Measurements from ENCODE around the gene GPATCH8. TPM values are rescaled to one million over a fixed set of nuclear protein-coding genes. Genes with fewer than 3 reads are reported as not detected.

The GPATCH8 gene
- total RNA-seq, 2 experiments from 2014 or later: 76.0 to 76.9 TPM

DNA sequence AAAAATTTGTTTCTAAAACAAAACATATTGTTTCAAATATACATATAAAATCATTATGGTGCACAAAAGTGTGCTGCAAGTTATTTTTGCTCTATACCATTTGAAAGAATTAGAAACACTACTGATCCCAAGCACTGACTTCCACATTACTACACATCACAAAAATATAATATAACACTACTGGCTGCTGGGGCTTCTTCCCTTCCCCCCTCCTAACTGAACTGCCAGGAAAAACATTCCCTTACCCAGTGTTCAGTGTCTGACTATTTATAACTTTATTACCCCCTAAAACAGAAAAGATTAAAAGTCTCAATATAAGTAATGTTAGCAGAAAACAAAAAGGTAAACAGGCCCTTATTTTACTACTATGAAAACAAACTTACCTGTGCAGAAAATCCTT is 36.9 kb downstream of the GPATCH8 start:
- Mint-ChIP-seq H3K4me1 (ENCODE audit: low read depth) (peaks cover 62% of the 10 kb centered on the region), H3K27me3 (no peaks in the 10 kb centered on the region), H3K36me3 (ENCODE audit: low read depth) (peaks cover 76% of the 10 kb centered on the region), H3K4me3 (no peak overlapping the region), H3K9me3 (no peaks in the 10 kb centered on the region), H3K27ac (no peak overlapping the region)
- Histone ChIP-seq H3K27me3 (ENCODE audit: control insufficient read depth in 1 of 2, insufficient read depth in 2 of 2, low read length in 2 of 2) (no peaks in the 10 kb centered on the region), H3K4me1 (ENCODE audit: insufficient read depth, low read length) (no peaks in the 10 kb centered on the region), H3K27ac (ENCODE audit: low read depth in 1 of 2, low read length in 2 of 2) (no peak overlapping the region), H3K4me3 (ENCODE audit: low read length) (no peak overlapping the region), H3K36me3 (ENCODE audit: insufficient read depth, low read length) (peaks cover 13% of the 10 kb centered on the region), H3K9me3 (ENCODE audit: control insufficient read depth in 1 of 2, insufficient read depth in 1 of 2, low read length in 2 of 2) (no peaks in the 10 kb centered on the region)
- DNase-seq: no peak
- ChIA-PET POLR2A (interaction anchor here (0.6 kb wide), 1 partner anchor 39 kb away, joined by 4 read pairs; no protein-coding TSS in a partner anchor), CTCF (no interaction called here)
- no peak for ATAC-seq (ENCODE audit: poor library complexity)
- TF ChIP-seq, protein P1, sequence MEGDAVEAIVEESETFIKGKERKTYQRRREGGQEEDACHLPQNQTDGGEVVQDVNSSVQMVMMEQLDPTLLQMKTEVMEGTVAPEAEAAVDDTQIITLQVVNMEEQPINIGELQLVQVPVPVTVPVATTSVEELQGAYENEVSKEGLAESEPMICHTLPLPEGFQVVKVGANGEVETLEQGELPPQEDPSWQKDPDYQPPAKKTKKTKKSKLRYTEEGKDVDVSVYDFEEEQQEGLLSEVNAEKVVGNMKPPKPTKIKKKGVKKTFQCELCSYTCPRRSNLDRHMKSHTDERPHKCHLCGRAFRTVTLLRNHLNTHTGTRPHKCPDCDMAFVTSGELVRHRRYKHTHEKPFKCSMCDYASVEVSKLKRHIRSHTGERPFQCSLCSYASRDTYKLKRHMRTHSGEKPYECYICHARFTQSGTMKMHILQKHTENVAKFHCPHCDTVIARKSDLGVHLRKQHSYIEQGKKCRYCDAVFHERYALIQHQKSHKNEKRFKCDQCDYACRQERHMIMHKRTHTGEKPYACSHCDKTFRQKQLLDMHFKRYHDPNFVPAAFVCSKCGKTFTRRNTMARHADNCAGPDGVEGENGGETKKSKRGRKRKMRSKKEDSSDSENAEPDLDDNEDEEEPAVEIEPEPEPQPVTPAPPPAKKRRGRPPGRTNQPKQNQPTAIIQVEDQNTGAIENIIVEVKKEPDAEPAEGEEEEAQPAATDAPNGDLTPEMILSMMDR (IDR thresholded peaks at IDR 0.05): no peak
- intact Hi-C loops (cut with DNase I, micrococcal nuclease): no loop called here

DNA sequence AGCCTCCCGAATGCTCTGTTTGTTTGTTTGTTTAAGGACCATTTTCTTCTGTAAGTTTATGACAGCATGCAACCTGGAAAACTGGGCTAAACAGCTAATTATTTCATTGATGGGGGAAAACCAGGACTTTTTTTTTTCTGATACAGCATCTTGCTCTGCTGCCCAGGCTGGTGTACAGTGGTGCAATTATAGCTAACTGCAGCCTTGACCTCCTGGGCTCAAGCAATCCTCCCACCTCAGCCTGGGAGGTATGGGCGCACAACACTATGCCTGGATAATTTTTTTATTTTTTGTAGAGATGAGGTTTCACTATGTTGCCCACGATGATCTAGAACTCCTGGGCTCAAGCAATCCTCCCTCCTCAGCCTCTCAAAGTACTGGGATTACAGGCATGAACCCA is 37.3 kb downstream of the GPATCH8 start:
- no peaks in the 10 kb centered on the region for H3K9me3 ChIP-seq (ENCODE audit: control insufficient read depth in 1 of 2, insufficient read depth in 1 of 2, low read length in 2 of 2)
- no peaks in the 10 kb centered on the region for H3K27me3 ChIP-seq (ENCODE audit: control insufficient read depth in 1 of 2, insufficient read depth in 2 of 2, low read length in 2 of 2)
- Mint-ChIP-seq H3K4me3 (no peak overlapping the region), H3K4me1 (ENCODE audit: low read depth) (peaks cover 59% of the 10 kb centered on the region), H3K9me3 (no peaks in the 10 kb centered on the region), H3K36me3 (ENCODE audit: low read depth) (peaks cover 75% of the 10 kb centered on the region), H3K27ac (no peak overlapping the region), H3K27me3 (no peaks in the 10 kb centered on the region)
- H3K4me1 ChIP-seq (ENCODE audit: insufficient read depth, low read length): no peaks in the 10 kb centered on the region
- CTCF ChIA-PET: no interaction called here
- intact Hi-C loops (cut with DNase I, micrococcal nuclease): no loop called here
- peaks cover 15% of the 10 kb centered on the region for H3K36me3 ChIP-seq (ENCODE audit: insufficient read depth, low read length)
- TF ChIP-seq, protein P1 (IDR thresholded peaks at IDR 0.05): no peak
- POLR2A ChIA-PET: interaction anchor here (0.6 kb wide), 1 partner anchor 40 kb away, joined by 4 read pairs; no protein-coding TSS in a partner anchor
- ATAC-seq (ENCODE audit: poor library complexity) (no peak), DNase-seq (no peak)
- H3K27ac ChIP-seq (ENCODE audit: low read depth in 1 of 2, low read length in 2 of 2): no peak overlapping the region
- no peak overlapping the region for H3K4me3 ChIP-seq (ENCODE audit: low read length)

DNA sequence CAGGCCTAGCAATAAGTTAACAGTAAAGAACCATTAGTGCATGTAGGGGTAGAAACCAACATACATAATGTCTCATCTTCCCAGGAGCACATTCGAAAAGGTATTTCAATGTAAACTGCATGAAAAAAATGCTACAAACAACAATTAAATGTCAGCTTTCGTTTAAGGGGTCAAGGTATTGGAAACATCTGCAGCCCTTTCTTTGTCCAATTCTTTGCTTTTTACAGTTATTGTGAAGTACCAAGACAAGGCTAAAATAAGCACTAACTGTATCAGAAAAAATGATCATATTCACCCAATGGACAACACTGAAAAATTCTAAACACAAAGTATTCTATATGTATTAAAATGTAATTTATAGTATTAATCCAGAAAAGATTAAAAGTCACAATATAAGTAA is 37.9 kb downstream of the GPATCH8 start:
- H3K36me3 ChIP-seq (ENCODE audit: insufficient read depth, low read length): peaks cover 18% of the 10 kb centered on the region
- no peaks in the 10 kb centered on the region for H3K27me3 ChIP-seq (ENCODE audit: control insufficient read depth in 1 of 2, insufficient read depth in 2 of 2, low read length in 2 of 2)
- intact Hi-C loops (cut with DNase I, micrococcal nuclease): no loop called here
- DNase-seq (no peak), ATAC-seq (ENCODE audit: poor library complexity) (no peak)
- H3K36me3 Mint-ChIP-seq (ENCODE audit: low read depth): peaks cover 76% of the 10 kb centered on the region
- no peak overlapping the region for H3K27ac ChIP-seq (ENCODE audit: low read depth in 1 of 2, low read length in 2 of 2)
- no peaks in the 10 kb centered on the region for H3K27me3 Mint-ChIP-seq
- POLR2A ChIA-PET: no interaction called here
- CTCF ChIA-PET: interaction anchor here (1.2 kb wide), 1 partner anchor 20 kb away, joined by 3 read pairs; no protein-coding TSS in a partner anchor
- no peak overlapping the region for H3K27ac Mint-ChIP-seq
- no peaks in the 10 kb centered on the region for H3K4me1 ChIP-seq (ENCODE audit: insufficient read depth, low read length)
- no peaks in the 10 kb centered on the region for H3K9me3 Mint-ChIP-seq
- no peaks in the 10 kb centered on the region for H3K9me3 ChIP-seq (ENCODE audit: control insufficient read depth in 1 of 2, insufficient read depth in 1 of 2, low read length in 2 of 2)
- H3K4me1 Mint-ChIP-seq (ENCODE audit: low read depth): peaks cover 59% of the 10 kb centered on the region
- H3K4me3 ChIP-seq (ENCODE audit: low read length): no peak overlapping the region
- TF ChIP-seq, protein P1 (IDR thresholded peaks at IDR 0.05): no peak
- H3K4me3 Mint-ChIP-seq: no peak overlapping the region
